Stimulated activated CD4-positive, alpha-beta T cell treated with anti-CD3 and anti-CD28 coated beads, Interleukin-2, amount 100 ng/mL, for 24 hours (primary cell): Measurements from ENCODE around the gene CCM2.

Source experiments
- DNase-seq, 2 donors: peaks; one replicate each; pipeline ENCODE4 v3.0.0-alpha.2; 2020

The CCM2 gene

GRCh38 chr7:45069444-45070253 is 69.6 kb downstream of the CCM2 start:
- no peak for DNase-seq

DNA sequence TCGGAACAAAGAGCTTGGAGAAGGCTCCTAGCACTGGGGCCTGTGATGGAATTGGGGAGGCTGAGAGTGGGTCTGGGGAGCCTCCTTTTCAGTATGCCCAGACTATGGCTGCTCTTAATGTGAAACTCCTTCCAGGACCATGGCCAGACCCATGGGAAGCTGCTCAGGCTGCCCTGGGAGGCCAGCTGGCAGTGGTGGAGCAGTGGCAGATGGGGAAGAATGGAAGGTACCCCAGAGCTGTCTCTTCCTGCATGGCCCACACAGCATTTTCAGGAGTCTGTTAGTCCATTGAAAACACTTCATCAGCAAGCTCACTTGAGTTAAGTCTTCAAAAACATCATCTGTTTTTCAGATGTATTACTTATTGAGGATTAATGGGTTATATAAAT is 70.2 kb downstream of the CCM2 start:
- DNase-seq: no peak

DNA sequence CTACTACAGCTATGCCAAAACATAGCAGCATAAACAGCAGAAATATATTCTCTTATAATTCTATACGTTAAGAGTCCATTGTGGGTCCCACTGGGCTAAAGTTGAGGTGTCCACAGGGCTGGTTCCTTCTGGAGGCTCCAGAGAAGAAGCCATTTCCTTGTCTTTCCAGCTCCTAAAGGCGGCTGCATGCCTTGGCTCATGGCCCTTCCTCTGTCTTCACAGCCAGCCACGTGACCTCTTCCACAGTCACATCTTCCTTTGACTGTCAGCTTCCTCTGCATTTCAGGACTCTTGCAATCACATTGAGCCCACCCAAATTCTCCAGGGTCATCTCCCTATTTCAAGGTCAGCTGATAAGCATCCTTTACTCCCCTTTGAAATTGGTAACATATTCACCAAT is 71.5 kb downstream of the CCM2 start:
- no peak for DNase-seq

DNA sequence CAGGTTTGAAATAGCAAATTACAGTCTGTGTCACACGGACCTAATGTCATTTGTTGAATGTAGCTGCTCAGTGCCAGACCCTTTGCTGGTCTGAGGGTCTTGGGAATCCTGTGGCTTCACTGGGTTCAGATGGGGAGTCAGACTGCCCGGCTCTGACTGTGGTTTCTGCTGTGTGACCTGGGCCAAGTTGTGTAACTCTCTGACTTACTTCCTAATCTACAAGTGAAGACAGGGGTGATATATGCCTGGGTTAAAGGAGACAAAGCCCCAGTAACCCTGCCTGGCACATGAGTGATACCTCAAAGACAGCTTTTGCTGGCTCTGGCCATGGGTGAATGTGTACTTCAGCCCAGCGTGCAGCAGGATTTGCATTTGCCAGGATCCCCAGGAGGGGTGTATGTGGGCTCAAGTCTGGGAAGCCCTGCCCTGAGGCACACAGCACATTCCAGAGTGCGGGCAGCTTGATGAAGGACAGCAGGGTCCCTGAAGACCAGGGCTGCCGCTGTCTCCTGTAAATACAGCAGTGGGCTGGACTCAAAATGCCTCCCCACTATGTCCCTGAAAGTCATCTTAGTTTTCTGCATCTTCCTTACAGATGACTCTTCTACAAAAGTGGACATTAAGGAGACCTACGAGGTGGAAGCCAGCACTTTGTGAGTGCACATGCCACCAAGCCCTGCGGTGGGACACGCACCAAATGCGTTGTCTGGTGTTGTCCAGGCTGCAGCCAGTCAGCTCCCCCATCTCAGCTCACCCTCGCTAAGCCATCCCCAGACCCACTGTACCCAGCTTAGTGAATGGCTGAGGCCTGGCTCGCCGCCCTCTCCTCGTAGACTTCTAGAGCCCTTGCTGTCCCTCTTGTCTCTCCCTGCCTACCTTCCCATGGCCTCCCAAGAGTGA is 72.4 kb downstream of the CCM2 start:
- DNase-seq: no peak

DNA sequence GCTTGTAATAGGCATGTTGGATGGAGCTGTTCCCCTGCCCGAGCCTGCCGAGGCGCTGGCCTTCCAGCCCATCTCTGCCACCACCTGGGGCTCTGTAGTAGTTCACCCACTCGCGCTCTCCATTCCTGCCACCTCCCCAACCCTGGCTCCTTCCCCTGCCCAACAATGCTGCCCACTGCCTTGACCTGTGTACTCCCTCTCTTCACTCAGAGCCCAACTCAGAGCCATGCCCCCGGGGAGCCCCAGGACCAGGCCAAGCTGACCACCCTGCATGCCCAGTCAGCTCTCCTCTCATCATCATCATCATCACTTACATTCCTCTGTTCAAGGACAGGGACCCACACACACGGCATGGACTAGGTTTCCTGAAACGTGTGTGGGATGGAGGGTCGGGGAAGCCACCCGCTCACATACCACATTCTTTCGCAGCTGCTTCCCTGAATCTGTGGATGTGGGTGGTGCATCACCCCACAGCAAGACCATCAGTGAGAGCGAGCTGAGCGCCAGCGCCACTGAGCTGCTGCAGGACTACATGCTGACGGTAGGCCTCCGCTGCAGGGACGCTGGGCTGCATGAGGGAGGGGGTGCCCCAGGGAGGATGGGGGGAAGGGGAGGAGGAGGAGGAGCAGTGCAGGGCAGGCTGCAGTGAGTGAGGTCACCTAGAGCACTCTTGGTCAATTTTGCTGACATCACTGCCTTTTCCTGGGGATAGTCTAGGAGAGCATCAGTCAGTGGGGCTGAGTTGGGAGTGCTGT is 73.2 kb downstream of the CCM2 start:
- no peak for DNase-seq

- no peak for DNase-seq
These were observed 74.0 kb downstream of the CCM2 start for GRCh38 chr7:45073786-45074527.

DNA sequence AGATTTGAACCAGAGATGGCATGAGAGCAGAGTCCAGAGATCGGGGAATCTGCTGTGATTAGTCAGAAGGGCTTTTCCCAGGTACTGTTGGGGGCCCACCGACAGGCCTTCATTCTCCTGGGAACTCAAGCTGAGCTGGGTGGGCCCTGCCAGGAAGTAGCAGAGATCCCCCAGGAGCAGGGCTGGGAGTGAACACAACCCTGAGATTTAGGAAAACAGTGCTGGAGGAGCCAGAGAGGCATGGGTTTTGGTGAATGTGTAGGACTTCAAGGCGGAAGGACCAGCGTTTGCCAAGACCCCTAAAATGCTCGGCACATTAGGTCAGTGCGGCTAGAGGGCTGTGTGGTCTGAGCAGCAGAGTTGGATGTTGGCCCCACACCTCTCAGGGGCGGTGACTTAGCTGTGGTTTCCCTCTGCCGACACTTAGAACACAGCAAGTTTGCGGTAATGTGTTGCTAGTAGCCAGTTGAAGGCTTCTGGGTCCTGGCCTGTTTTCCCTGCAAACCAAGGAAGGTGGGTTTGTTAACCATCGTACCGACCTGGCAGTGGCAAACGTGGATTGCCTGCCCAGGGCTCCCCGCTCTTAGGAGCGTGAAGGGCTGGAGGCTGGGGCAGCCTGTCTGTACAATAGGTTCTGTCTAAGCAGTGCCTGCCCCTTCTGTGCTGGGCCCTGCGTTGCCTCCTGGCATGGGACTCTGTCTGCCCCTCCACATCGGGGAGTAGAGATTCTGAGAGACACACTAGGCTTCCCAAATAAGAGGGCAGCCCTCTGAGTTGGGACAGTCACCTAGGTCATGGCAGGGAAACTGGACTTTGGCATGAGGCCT is 74.7 kb downstream of the CCM2 start:
- DNase-seq: no peak

GRCh38 chr7:45075355-45075644 is 75.3 kb downstream of the CCM2 start:
- no peak for DNase-seq

DNA sequence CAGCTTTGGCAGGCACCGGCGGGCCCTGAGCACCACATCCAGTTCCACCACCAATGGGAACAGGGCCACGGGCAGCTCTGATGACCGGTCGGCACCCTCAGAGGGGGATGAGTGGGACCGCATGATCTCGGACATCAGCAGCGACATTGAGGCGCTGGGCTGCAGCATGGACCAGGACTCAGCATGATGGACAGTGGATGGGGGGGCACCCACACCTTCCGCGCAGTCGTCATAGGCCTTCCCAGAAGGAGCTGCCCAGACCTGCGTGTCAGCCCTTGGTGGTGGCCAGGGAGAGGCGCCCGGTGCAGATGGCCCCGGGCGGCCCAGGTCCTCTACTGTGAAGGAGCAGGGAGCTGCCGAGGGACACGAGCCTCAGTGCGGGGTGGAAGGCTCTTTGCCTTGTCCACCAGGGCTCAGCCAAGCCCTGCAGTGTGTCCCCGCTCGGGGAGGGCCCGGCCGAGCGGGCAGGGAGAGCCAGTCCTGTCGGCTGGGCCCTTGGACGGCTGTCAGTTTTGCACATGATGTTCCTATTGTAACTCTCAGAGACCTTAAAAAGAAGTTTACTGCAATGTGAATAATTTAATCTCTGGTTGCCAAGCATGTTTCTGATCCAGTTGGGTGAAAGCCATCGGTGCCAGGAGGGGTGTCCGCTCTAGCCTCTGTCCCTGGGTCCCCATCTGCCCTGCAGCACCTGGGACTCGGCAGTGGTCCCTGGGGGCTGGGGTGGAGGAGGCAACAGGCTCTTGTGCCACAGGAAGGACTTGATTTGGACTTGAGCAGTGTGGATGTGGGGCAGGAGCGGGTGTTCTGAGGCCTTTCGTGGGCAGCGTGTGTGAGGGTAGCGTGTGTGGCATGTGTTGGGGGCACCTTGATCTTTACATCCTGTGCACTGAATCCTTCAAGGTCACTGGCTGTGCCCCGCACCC is 76.1 kb downstream of the CCM2 start:
- DNase-seq: no peak

DNA sequence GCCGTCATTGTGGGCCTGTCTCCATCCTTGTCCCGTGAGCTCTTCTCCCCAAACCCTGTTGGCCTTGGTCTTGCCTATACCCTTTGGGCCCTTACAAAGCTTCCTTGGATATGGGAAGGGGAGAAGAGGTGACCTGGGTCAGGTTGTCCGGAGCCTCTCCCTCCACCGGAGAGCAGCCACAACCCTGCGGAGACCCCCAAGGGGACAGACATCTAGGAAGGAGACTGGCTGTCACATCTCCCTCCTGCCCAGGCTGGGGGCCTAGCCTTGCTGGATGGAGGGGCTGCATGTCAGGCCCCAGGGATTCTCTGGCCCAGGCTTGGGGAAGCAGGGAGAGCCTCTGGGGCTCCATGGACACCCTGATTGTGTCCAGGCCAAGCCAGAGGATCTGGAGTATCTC is 76.9 kb downstream of the CCM2 start:
- DNase-seq: no peak

- no peak for DNase-seq
These were observed 77.6 kb downstream of the CCM2 start for GRCh38 chr7:45077579-45077978.

DNA sequence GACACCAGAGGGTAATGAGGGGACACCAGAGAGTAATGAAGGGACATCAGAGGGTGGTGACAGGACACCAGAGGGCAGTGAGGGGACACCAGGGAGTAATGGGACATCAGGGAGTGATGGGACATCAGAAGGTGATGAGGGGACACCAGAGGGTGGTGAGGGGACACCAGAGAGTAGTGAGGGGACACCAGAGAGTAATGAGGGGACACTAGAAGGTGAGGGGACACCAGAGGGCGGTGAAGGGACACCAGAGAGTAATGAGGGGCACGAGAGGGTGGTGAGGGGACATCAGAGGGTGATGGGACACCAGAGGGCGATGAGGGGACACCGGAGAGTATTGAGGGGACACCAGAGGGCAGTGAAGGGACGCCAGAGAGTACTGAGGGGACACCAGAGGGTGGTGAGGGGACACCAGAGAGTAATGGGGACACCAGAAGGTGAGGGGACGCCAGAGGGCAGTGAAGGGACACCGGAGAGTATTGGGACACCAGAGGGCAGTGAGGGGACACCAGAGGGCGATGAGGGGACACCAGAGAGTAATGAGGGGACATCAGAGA is 78.2 kb downstream of the CCM2 start:
- DNase-seq: no peak

- no peak for DNase-seq
These were observed 80.4 kb downstream of the CCM2 start for GRCh38 chr7:45080265-45080957.

DNA sequence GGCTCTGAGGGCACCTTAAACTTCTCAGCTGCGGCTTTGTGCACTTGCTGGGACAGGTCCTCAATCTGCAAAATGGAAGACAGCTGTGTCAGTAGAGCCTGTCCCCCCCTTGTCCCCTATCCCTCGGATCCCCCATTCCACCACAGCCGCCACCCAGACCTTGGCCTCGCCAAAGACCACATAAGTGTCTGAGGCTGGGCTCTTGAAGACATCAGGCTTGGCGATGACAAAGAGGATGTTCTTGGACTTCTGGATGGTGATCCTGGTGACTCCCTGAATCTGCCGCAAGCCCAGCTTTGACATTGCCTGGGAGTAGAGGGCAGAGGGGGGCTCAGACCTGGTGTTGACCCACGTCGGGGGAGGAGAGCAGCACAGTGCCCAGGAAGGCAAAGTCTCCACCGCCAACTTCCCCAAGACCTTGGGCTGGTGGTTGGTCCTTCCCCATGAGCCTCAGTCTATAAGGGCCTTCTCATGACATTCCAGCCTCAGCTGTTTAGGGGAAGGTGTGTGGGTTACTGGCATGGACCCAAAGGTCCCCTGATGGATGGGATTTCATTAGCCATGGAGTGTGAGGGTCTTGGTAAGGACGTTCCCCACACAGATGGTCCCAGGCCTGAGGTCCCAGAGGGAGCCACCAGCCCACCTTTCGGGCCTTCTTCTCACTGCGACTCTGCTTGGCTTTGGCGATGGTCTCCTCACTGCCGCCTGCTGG is 81.1 kb downstream of the CCM2 start:
- no peak for DNase-seq

- no peak for DNase-seq
These were observed 81.6 kb downstream of the CCM2 start for GRCh38 chr7:45081670-45081974.

GRCh38 chr7:45082031-45082830 is 82.2 kb downstream of the CCM2 start:
- no peak for DNase-seq

DNA sequence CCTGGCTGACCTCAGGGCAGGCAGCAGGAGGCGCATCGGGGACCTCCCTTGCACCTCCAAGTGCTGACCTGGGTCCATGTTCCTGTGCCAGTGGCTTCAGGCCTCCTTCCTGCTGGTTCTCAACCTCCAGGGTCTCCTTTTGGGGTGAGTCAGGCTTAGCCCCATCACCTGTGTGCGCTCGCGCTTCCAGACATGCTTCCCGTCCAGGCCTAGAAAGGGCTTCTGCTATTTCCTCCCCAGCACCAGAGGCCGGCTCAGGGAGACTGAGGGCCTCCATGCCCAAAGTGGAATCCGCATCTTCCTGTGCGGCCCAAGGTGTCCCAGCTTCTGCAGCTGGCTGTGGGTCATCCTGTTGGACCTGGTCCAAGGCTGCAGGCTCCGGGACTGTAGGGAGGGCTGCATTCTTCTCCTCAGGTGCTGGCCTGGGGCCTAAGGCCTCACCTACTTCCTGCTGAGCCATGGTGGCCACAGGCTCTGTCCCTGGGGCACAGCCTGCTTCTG is 82.9 kb downstream of the CCM2 start:
- no peak for DNase-seq

- no peak for DNase-seq
These were observed 84.3 kb downstream of the CCM2 start for GRCh38 chr7:45084336-45084735.
